Kidney (tissue), 14 donors: ENCODE data around the gene AK6. TPM values are rescaled to one million over a fixed set of nuclear protein-coding genes. Genes with fewer than 3 reads are reported as not detected.
"Not testable (repeated sequence)": the region's sequence is repeated elsewhere in the genome, so short reads cannot be mapped to it uniquely, and the experiment has no call there.

Source experiments
- DNase-seq, 5 donors: peaks; one replicate each; pipeline ENCODE4 v3.0.0-alpha.2; 2013 to 2020
- FAIRE-seq: peaks from 2 replicates; lab custom pipeline; 2012; peaks lifted over from hg19 to GRCh38; lab: Jason Lieb, UNC
- H3K27ac ChIP-seq, 2 donors: one replicate each; pipeline ENCODE4 v1.7.0; 2013; ENCODE audit warnings: low read depth in 2 of 2, low read length in 2 of 2, inconsistent platforms in 1 of 2
- H3K27me3 ChIP-seq: one replicate; pipeline ENCODE4 v1.7.1; 2013; ENCODE audit warnings: low read length, inconsistent platforms; ENCODE audit not compliant: control insufficient read depth, insufficient read depth
- H3K36me3 ChIP-seq, 3 donors: one replicate each; pipeline versions ENCODE4 v1.7.0 to v1.7.1; 2013; ENCODE audit warnings: low read length in 3 of 3, control low read depth in 1 of 3, inconsistent platforms in 1 of 3; ENCODE audit not compliant: insufficient read depth in 3 of 3, control insufficient read depth in 2 of 3
- H3K4me1 ChIP-seq, 3 donors: one replicate each; pipeline versions ENCODE4 v1.7.0 to v1.7.1; 2013; ENCODE audit warnings: low read length in 3 of 3, inconsistent platforms in 1 of 3, low read depth in 1 of 3; ENCODE audit not compliant: control insufficient read depth in 2 of 3, insufficient read depth in 2 of 3
- H3K4me3 ChIP-seq, 3 donors: one replicate each; pipeline versions ENCODE4 v1.7.0 to v1.8.1; 2013; ENCODE audit warnings: low read length in 3 of 3, control low read depth in 1 of 3, inconsistent platforms in 1 of 3
- H3K9ac ChIP-seq, 3 donors: one replicate each; pipeline versions ENCODE4 v1.7.0 to v1.7.1; 2013; ENCODE audit warnings: low read length in 3 of 3, control low read depth in 1 of 3, inconsistent platforms in 1 of 3
- H3K9me3 ChIP-seq, 3 donors: one replicate each; pipeline versions ENCODE4 v1.7.0 to v1.7.1; 2013; ENCODE audit warnings: low read length in 3 of 3, control low read depth in 1 of 3, inconsistent platforms in 1 of 3; ENCODE audit not compliant: control insufficient read depth in 2 of 3, insufficient read depth in 1 of 3
- intact Hi-C: fragments of 100-400 bp; cut with DNase I; formaldehyde crosslinking; loops from one replicate; pipeline ENCODE4 v1.11.1; 2022
- polyA plus RNA-seq: library from polyadenylated mRNA; stranded (reverse); fragments of 350-450 nt; fragmentation: Illumina TruSeq; extraction: RNeasy Lipid Tissue Mini Kit (QIAGEN cat#74804); gene quantifications from one replicate; pipeline ENCODE4 v1.2.3, GENCODE V29; 2014; ENCODE audit warnings: low read depth, low replicate concordance; ENCODE audit not compliant: insufficient read depth
- total RNA-seq: library from RNA; stranded (reverse); fragmentation: NEBNext Ultra II Directional; extraction: Animal tissue kit (Norgen Biotek cat#: 25700); gene quantifications from one replicate; pipeline ENCODE4 v1.2.1, GENCODE V29; 2021
- TF ChIP-seq, protein P1 (sequence below): IDR thresholded peaks from 3 replicates; pipeline ENCODE4 v1.5.1; 2012; ENCODE audit warnings: mild to moderate bottlenecking, moderate library complexity, borderline replicate concordance; ENCODE audit not compliant: insufficient read depth; ENCODE audit errors: extremely low read depth
- donor health status: control.
- donor health status: control.
- donor health status: control.
- donor health status: control.
- donor health status: control.
- donor health status: DM: yes; HTN: yes; CAD: no.
- donor health status: Normal renal cell carcinoma (clear cell type).

The AK6 gene
- total and polyA plus RNA-seq, 2 donors from 2014 or later, result 31.1 to 73.7 TPM

DNA sequence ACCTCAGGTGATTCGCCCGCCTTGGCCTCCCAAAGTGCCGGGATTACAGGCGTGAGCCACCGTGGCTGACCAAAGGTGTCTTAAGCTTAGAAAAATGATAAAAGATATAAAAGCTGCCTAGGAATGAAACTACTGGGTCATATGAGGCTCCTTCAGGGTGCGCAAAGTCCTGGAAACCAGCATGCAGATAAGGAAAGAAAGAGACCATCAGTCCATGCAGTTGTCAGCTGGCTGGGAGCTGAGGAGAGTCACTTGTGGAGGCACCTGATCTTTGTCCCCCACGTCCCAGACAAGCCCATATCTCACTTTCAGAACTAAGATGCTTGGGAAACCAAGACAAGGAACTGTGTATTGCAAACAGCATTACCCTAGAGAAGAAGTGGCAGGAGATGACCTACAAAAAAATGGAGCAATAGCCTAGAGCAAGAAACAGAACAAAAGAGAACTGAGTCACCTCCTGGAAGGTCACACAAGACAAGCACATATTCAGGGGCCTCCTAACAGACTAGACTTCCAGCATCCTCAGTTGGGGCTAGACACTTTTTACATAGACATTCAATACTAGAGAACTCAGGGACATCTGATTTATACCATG lies 33.9 kb downstream of the AK6 start:
- intact Hi-C loops, result no loop called here
- Histone ChIP-seq H3K9me3 (no peaks in the 10 kb centered on the region), H3K4me1 (peaks cover 0 to 4% (median 0%) of the 10 kb centered on the region in 3 donors), H3K9ac (no peak overlapping the region), H3K4me3 (no peak overlapping the region), H3K27ac (no peak overlapping the region), H3K36me3 (no peaks in the 10 kb centered on the region), H3K27me3 (no peaks in the 10 kb centered on the region)
- DNase-seq, result no peak
- TF ChIP-seq, protein P1, sequence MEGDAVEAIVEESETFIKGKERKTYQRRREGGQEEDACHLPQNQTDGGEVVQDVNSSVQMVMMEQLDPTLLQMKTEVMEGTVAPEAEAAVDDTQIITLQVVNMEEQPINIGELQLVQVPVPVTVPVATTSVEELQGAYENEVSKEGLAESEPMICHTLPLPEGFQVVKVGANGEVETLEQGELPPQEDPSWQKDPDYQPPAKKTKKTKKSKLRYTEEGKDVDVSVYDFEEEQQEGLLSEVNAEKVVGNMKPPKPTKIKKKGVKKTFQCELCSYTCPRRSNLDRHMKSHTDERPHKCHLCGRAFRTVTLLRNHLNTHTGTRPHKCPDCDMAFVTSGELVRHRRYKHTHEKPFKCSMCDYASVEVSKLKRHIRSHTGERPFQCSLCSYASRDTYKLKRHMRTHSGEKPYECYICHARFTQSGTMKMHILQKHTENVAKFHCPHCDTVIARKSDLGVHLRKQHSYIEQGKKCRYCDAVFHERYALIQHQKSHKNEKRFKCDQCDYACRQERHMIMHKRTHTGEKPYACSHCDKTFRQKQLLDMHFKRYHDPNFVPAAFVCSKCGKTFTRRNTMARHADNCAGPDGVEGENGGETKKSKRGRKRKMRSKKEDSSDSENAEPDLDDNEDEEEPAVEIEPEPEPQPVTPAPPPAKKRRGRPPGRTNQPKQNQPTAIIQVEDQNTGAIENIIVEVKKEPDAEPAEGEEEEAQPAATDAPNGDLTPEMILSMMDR, result no peak
- FAIRE-seq, result no peak

DNA sequence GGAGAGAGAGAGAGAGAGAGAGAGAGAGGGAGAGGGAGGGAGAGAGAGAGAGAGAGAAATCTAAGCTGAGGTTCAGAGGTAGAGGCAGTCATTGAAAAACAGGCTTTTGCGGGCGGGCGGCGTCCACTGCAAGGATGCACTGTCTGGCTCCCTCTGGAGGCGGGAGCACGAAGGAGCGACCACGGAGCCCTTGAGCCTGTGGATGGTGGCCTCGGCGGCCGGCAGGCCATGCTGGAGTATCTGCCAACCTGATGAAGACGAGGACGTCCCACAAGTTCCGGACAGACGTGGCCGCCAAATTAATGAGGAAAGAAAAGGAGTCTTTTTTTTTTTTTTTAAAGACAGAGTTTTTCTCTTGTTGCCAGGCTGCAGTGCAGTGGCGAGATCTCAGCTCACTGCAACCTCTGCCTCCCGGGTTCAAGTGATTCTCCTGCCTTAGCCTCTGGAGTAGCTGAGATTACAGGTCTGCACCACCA lies 34.5 kb downstream of the AK6 start:
- no peaks in the 10 kb centered on the region for H3K9me3 ChIP-seq
- no peaks in the 10 kb centered on the region for H3K27me3 ChIP-seq
- H3K36me3 ChIP-seq, result no peaks in the 10 kb centered on the region
- peak overlapping the region in 1 of 3 donors; percentile 32 for H3K4me3 ChIP-seq
- DNase-seq (peak; percentile 86 to 92 (median 88)), FAIRE-seq (no peak)
- H3K27ac ChIP-seq, result no peak overlapping the region
- TF ChIP-seq, protein P1, result peak; percentile 76
- H3K4me1 ChIP-seq, result peaks cover 0 to 4% (median 0%) of the 10 kb centered on the region in 3 donors
- intact Hi-C loops, result no loop called here
- H3K9ac ChIP-seq, result no peak overlapping the region

DNA sequence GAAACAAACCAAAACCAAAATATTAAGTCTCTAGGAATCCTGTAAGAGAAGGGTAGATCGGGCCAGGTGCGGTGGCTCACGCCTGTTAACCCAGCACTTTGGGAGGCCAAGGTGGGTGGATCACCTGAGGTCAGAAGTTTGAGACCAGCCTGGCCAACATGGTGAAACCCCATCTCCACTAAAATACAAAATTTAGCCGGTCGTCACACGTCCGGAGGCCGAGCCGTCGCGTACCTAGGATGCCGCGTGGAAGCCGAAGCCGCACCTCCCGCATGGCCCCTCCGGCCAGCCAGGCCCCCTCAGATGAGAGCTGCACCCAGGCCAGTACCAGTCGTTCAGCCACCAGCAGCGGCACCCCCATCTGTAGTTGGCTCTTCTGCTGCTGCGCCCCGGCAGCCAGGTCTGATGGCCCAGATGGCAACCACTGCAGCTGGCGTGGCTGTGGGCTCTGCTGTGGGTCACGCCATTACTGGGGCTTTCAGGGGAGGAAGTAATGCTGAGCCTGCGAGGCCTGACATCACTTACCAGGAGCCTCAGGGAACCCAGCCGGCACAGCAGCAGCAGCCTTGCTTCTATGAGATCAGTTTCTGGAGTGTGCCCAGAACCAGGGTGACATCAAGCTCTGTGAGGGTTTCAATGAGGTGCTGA lies 35.5 kb downstream of the AK6 start:
- H3K27ac ChIP-seq, H3K9ac ChIP-seq, DNase-seq, H3K36me3 ChIP-seq, FAIRE-seq, H3K4me1 ChIP-seq, H3K27me3 ChIP-seq, H3K9me3 ChIP-seq, intact Hi-C loops, H3K4me3 ChIP-seq: not testable (repeated sequence)
